ENCODE results near the gene CSTB.

Gene CSTB

DNA sequence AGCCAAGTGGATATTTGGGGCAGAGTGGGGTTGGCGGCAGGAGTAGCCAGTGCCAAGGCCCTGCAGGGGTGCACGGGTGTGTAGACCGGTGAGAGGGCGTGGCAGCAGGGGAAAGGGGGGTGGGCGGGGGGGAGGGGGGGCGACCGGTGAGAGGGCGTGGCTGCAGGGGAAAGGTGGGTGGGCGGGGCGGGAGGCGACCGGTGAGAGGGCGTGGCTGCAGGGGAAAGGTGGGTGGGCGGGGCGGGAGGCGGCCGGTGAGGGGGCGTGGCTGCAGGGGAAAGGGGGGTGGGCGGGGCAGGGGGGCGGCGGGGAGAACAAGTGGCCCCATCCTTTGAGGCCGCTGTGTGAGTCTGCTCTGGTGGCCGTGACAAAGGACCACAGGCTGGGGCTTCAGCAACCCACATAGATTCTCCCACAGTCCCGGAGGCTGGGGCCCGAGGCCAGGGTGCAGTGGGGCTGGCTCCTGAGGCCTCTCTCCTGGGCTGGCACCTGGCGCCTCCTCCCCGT, 39.1 kb upstream of the CSTB start:
- DNase-seq (ENCODE audit: low read depth in 1 of 2, low spot score in 1 of 2) = peak in 1 of 2 experiments; percentile 46
- TF ChIP-seq JUND (IDR thresholded peaks at IDR 0.05; ENCODE audit: low read depth) = no peak
- in situ Hi-C loops (cut with HindIII; ENCODE audit: low pct_unique_long_range_greater_than_20kb, low sequenced_read_pairs) = no loop called here

GRCh38 chr21:43814215-43815106, 38.4 kb upstream of the CSTB start:
- in situ Hi-C loops (cut with HindIII; ENCODE audit: low pct_unique_long_range_greater_than_20kb, low sequenced_read_pairs) = no loop called here
- no peak for TF ChIP-seq JUND (IDR thresholded peaks at IDR 0.05; ENCODE audit: low read depth)
- DNase-seq (ENCODE audit: low read depth in 1 of 2, low spot score in 1 of 2) = no peak

DNA sequence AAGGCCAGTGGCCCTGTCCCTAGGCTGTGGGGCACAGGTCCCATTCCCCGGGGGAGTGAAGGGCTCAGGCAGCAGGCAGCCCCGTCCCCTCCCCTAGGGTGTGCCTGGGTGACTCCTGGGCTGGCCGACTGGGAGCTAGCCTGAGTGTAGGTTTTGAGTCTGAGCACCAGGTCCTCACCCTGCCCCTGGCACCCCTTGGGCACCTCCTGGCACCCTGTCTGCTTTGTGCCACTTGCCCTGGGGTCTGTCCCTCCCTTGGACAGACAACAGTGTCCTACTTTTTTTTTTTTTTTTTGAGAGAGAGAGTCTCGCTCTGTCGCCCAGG, 37.5 kb upstream of the CSTB start:
- in situ Hi-C loops (cut with HindIII; ENCODE audit: low pct_unique_long_range_greater_than_20kb, low sequenced_read_pairs) = no loop called here
- no peak for DNase-seq (ENCODE audit: low read depth in 1 of 2, low spot score in 1 of 2)
- no peak for TF ChIP-seq JUND (IDR thresholded peaks at IDR 0.05; ENCODE audit: low read depth)

GRCh38 chr21:43812957-43813655, 37.0 kb upstream of the CSTB start:
- TF ChIP-seq JUND (IDR thresholded peaks at IDR 0.05; ENCODE audit: low read depth) = no peak
- no peak for DNase-seq (ENCODE audit: low read depth in 1 of 2, low spot score in 1 of 2)
- in situ Hi-C loops (cut with HindIII; ENCODE audit: low pct_unique_long_range_greater_than_20kb, low sequenced_read_pairs) = no loop called here

DNA sequence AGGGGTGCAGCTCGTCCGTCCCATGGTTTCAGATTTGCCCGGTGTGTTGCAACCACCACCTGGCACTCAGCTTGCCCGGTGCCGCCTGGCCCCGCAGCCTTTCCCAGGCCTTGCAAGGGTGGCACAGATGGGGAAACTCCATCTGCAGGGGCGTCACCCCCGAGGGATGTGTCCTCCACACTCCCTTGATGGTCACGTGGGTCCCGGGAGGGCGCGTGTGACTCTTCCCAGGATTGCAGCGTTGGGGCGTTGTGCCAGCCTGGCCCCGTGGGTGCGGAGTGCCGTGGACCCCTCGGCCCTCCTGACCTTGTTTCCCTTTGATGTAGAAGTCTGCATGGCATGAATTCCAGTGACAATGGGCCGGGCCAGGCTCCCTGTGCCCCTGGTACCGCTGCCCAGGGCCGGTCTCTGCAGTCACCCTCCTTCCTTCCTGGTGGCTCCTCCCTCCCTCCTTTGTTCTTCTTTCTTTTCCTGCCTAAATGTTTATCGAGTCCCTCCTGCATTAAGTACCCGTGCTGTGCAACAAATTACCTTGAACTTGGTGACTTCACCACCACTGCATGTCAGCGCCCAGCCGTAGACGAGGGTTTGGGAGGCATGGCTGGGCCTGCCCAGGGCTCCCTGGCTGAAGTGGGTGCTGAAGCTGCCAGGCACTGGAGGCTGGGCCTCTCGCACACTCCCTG, 36.2 kb upstream of the CSTB start:
- in situ Hi-C loops (cut with HindIII; ENCODE audit: low pct_unique_long_range_greater_than_20kb, low sequenced_read_pairs) = no loop called here
- TF ChIP-seq JUND (IDR thresholded peaks at IDR 0.05; ENCODE audit: low read depth) = no peak
- peak; percentile 35 to 73 for DNase-seq (ENCODE audit: low read depth in 1 of 2, low spot score in 1 of 2)

- DNase-seq (ENCODE audit: low read depth in 1 of 2, low spot score in 1 of 2) = no peak
- TF ChIP-seq JUND (IDR thresholded peaks at IDR 0.05; ENCODE audit: low read depth) = no peak
- in situ Hi-C loops (cut with HindIII; ENCODE audit: low pct_unique_long_range_greater_than_20kb, low sequenced_read_pairs) = no loop called here
These were observed 35.4 kb upstream of the CSTB start for GRCh38 chr21:43811262-43812105.

GRCh38 chr21:43810505-43811261, 34.6 kb upstream of the CSTB start:
- peak; percentile 77 to 91 for DNase-seq (ENCODE audit: low read depth in 1 of 2, low spot score in 1 of 2)
- in situ Hi-C loops (cut with HindIII; ENCODE audit: low pct_unique_long_range_greater_than_20kb, low sequenced_read_pairs) = no loop called here
- TF ChIP-seq JUND (IDR thresholded peaks at IDR 0.05; ENCODE audit: low read depth) = no peak

- in situ Hi-C loops (cut with HindIII; ENCODE audit: low pct_unique_long_range_greater_than_20kb, low sequenced_read_pairs) = no loop called here
- DNase-seq (ENCODE audit: low read depth in 1 of 2, low spot score in 1 of 2) = peak in 1 of 2 experiments; percentile 51
- no peak for TF ChIP-seq JUND (IDR thresholded peaks at IDR 0.05; ENCODE audit: low read depth)
These were observed 33.9 kb upstream of the CSTB start for GRCh38 chr21:43809853-43810504.

- no peak for TF ChIP-seq JUND (IDR thresholded peaks at IDR 0.05; ENCODE audit: low read depth)
- DNase-seq (ENCODE audit: low read depth in 1 of 2, low spot score in 1 of 2) = no peak
- in situ Hi-C loops (cut with HindIII; ENCODE audit: low pct_unique_long_range_greater_than_20kb, low sequenced_read_pairs) = no loop called here
These were observed 33.3 kb upstream of the CSTB start for GRCh38 chr21:43809346-43809799.

GRCh38 chr21:43808832-43809251, 32.7 kb upstream of the CSTB start:
- in situ Hi-C loops (cut with HindIII; ENCODE audit: low pct_unique_long_range_greater_than_20kb, low sequenced_read_pairs) = no loop called here
- no peak for DNase-seq (ENCODE audit: low read depth in 1 of 2, low spot score in 1 of 2)
- no peak for TF ChIP-seq JUND (IDR thresholded peaks at IDR 0.05; ENCODE audit: low read depth)

- TF ChIP-seq JUND (IDR thresholded peaks at IDR 0.05; ENCODE audit: low read depth) = no peak
- in situ Hi-C loops (cut with HindIII; ENCODE audit: low pct_unique_long_range_greater_than_20kb, low sequenced_read_pairs) = no loop called here
- no peak for DNase-seq (ENCODE audit: low read depth in 1 of 2, low spot score in 1 of 2)
These were observed 32.3 kb upstream of the CSTB start for GRCh38 chr21:43808367-43808766.
